Measurements from ENCODE around the gene KCNIP4. TPM values are rescaled to one million over a fixed set of nuclear protein-coding genes. Genes with fewer than 3 reads are reported as not detected.
"Not testable (repeated sequence)": the region's sequence is repeated elsewhere in the genome, so short reads cannot be mapped to it uniquely, and the experiment has no call there.

KCNIP4 gene
- polyA plus RNA-seq, 4 donors = 1.3 to 3.7 TPM; not detected in 2

DNA sequence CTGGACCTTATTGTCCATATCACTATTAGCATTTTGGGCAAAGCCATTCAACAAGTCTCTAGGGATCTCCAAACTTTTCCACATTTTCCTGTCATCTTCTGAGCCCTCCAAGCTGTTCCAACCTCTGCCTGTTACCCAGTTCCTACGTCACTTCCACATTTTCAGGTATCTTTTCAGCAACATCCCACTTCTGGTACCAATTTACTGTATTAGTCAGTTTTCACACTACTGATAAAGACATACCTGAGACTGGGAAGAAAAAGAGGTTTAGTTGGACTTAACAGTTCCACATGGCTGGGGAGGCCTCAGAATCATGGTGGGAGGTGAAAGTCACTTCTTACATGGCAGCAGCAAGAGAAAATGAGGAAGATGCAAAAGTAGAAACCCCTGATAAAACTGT is 1165.4 kb downstream of the KCNIP4 start:
- 88 to 91% (median 90%) methylated on average over 1 of the region's 1 CpG for WGBS, 3 donors
- not testable (repeated sequence) for FAIRE-seq; H3K9me3 ChIP-seq (ENCODE audit: control insufficient read depth in 2 of 2, insufficient read depth in 1 of 2, low read depth in 1 of 2, low read length in 1 of 2)

DNA sequence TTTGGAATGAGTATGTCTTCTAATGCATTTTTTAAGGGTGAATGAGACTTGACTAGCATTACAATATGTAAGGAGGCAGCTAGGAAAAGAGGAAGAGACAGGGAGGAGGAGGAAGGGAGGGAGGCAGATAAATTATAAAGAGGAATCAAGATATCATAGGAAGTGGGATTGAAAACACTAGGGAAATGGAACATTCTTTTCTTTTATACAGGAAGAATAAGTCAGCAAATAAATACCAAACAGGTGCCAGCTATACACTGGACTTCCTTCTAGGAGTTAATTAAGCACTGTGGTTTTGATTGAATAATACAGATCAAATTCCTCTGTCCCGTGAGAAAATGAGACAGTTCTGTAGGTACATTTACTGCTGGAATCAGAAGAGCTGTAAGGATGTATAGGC is 1169.7 kb downstream of the KCNIP4 start:
- Histone ChIP-seq H3K36me3 (ENCODE audit: control insufficient read depth in 3 of 3, insufficient read depth in 2 of 3, low read depth in 1 of 3, low read length in 3 of 3) (no peaks in the 10 kb centered on the region), H3K9me3 (ENCODE audit: control insufficient read depth in 2 of 2, insufficient read depth in 1 of 2, low read depth in 1 of 2, low read length in 1 of 2) (peaks cover 0 to 3% of the 10 kb centered on the region in 2 donors), H3K27me3 (ENCODE audit: control insufficient read depth in 3 of 3, insufficient read depth in 3 of 3, low read length in 3 of 3) (no peaks in the 10 kb centered on the region), H3K4me1 (ENCODE audit: control insufficient read depth in 3 of 3, insufficient read depth in 2 of 3, low read depth in 1 of 3, low read length in 2 of 3) (no peaks in the 10 kb centered on the region), H3K27ac (ENCODE audit: low read depth in 1 of 3, low read length in 2 of 3) (no peak overlapping the region), H3K4me3 (ENCODE audit: low read depth in 1 of 3, low read length in 3 of 3) (no peak overlapping the region)
- FAIRE-seq (no peak), DNase-seq (no peak)
- 50 to 73% (median 56%) methylated on average over 1 of the region's 1 CpG for WGBS, 3 donors

More for the DNA sequence above, 1165.4 kb downstream of the KCNIP4 start:
- DNase-seq; H3K27ac ChIP-seq (ENCODE audit: low read depth in 1 of 3, low read length in 2 of 3); H3K4me3 ChIP-seq (ENCODE audit: low read depth in 1 of 3, low read length in 3 of 3); H3K36me3 ChIP-seq (ENCODE audit: control insufficient read depth in 3 of 3, insufficient read depth in 2 of 3, low read depth in 1 of 3, low read length in 3 of 3); H3K4me1 ChIP-seq (ENCODE audit: control insufficient read depth in 3 of 3, insufficient read depth in 2 of 3, low read depth in 1 of 3, low read length in 2 of 3); H3K27me3 ChIP-seq (ENCODE audit: control insufficient read depth in 3 of 3, insufficient read depth in 3 of 3, low read length in 3 of 3): not testable (repeated sequence)

- Histone ChIP-seq H3K9me3 (ENCODE audit: control insufficient read depth in 2 of 2, insufficient read depth in 1 of 2, low read depth in 1 of 2, low read length in 1 of 2) (no peaks in the 10 kb centered on the region), H3K4me1 (ENCODE audit: control insufficient read depth in 3 of 3, insufficient read depth in 2 of 3, low read depth in 1 of 3, low read length in 2 of 3) (peaks cover 0 to 3% (median 0%) of the 10 kb centered on the region in 3 donors), H3K36me3 (ENCODE audit: control insufficient read depth in 3 of 3, insufficient read depth in 2 of 3, low read depth in 1 of 3, low read length in 3 of 3) (no peaks in the 10 kb centered on the region), H3K27ac (ENCODE audit: low read depth in 1 of 3, low read length in 2 of 3) (no peak overlapping the region), H3K27me3 (ENCODE audit: control insufficient read depth in 3 of 3, insufficient read depth in 3 of 3, low read length in 3 of 3) (no peaks in the 10 kb centered on the region), H3K4me3 (ENCODE audit: low read depth in 1 of 3, low read length in 3 of 3) (no peak overlapping the region)
- peak; percentile 37 to 60 for DNase-seq
- no peak for FAIRE-seq
- WGBS, 3 donors = 31 to 35% (median 34%) methylated on average over 14 of the region's 14 CpGs
Observed at GRCh38 chr4:20773144-20773997, 1175.2 kb downstream of the KCNIP4 start.

GRCh38 chr4:20764366-20764992 is 1184.1 kb downstream of the KCNIP4 start:
- no peak for FAIRE-seq
- DNase-seq = no peak
- Histone ChIP-seq H3K4me1 (ENCODE audit: control insufficient read depth in 3 of 3, insufficient read depth in 2 of 3, low read depth in 1 of 3, low read length in 2 of 3) (no peaks in the 10 kb centered on the region), H3K36me3 (ENCODE audit: control insufficient read depth in 3 of 3, insufficient read depth in 2 of 3, low read depth in 1 of 3, low read length in 3 of 3) (no peaks in the 10 kb centered on the region), H3K27ac (ENCODE audit: low read depth in 1 of 3, low read length in 2 of 3) (no peak overlapping the region), H3K9me3 (ENCODE audit: control insufficient read depth in 2 of 2, insufficient read depth in 1 of 2, low read depth in 1 of 2, low read length in 1 of 2) (no peaks in the 10 kb centered on the region), H3K4me3 (ENCODE audit: low read depth in 1 of 3, low read length in 3 of 3) (no peak overlapping the region), H3K27me3 (ENCODE audit: control insufficient read depth in 3 of 3, insufficient read depth in 3 of 3, low read length in 3 of 3) (no peaks in the 10 kb centered on the region)
- WGBS, 3 donors = 79 to 90% (median 86%) methylated on average over 13 of the region's 13 CpGs

DNA sequence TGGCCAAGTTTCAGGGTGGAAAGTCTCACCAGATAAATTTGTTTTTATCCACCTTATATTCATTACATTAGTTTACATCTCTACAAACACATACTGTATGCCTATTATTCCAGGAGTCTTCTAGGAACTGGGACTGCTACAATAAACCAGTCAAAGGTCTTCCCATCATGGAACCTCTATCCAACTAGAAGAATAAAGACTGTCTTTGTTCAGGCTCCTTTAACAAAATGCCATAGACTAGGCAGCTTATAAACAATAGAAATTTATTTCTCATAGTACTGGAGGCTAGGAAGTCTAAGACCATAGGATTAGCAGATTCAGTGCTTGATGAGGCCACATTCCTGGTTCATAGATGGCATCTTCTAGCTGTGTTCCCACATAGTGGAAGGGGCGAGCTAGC is 1186.7 kb downstream of the KCNIP4 start:
- Histone ChIP-seq H3K27ac (ENCODE audit: low read depth in 1 of 3, low read length in 2 of 3) (no peak overlapping the region), H3K4me1 (ENCODE audit: control insufficient read depth in 3 of 3, insufficient read depth in 2 of 3, low read depth in 1 of 3, low read length in 2 of 3) (no peaks in the 10 kb centered on the region), H3K9me3 (ENCODE audit: control insufficient read depth in 2 of 2, insufficient read depth in 1 of 2, low read depth in 1 of 2, low read length in 1 of 2) (no peaks in the 10 kb centered on the region), H3K36me3 (ENCODE audit: control insufficient read depth in 3 of 3, insufficient read depth in 2 of 3, low read depth in 1 of 3, low read length in 3 of 3) (no peaks in the 10 kb centered on the region), H3K27me3 (ENCODE audit: control insufficient read depth in 3 of 3, insufficient read depth in 3 of 3, low read length in 3 of 3) (no peaks in the 10 kb centered on the region), H3K4me3 (ENCODE audit: low read depth in 1 of 3, low read length in 3 of 3) (no peak overlapping the region)
- 94 to 98% (median 95%) methylated on average over 1 of the region's 1 CpG for WGBS, 3 donors
- no peak for FAIRE-seq
- DNase-seq = no peak

DNA sequence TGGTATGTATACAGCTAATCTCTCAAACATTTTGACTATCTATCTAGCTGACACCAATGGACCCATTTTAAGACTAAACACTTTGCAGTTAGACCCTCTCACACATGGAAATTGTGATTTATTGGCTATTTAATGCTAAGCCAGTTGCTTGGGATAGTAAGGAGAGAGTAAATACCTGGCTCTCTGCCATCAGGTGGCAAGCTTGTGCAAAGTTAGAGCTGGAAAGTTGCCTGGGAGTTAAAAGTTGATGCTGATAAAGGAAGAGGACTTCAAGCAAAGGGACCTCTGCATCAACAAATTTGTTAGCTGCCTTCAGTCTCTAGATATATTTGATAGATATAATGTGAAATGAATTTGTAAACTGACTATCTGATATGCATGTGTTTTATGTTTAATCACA is 1187.2 kb downstream of the KCNIP4 start:
- Histone ChIP-seq H3K27ac (ENCODE audit: low read depth in 1 of 3, low read length in 2 of 3) (no peak overlapping the region), H3K4me1 (ENCODE audit: control insufficient read depth in 3 of 3, insufficient read depth in 2 of 3, low read depth in 1 of 3, low read length in 2 of 3) (no peaks in the 10 kb centered on the region), H3K4me3 (ENCODE audit: low read depth in 1 of 3, low read length in 3 of 3) (no peak overlapping the region), H3K9me3 (ENCODE audit: control insufficient read depth in 2 of 2, insufficient read depth in 1 of 2, low read depth in 1 of 2, low read length in 1 of 2) (no peaks in the 10 kb centered on the region), H3K27me3 (ENCODE audit: control insufficient read depth in 3 of 3, insufficient read depth in 3 of 3, low read length in 3 of 3) (no peaks in the 10 kb centered on the region), H3K36me3 (ENCODE audit: control insufficient read depth in 3 of 3, insufficient read depth in 2 of 3, low read depth in 1 of 3, low read length in 3 of 3) (no peaks in the 10 kb centered on the region)
- FAIRE-seq (no peak), DNase-seq (no peak)

DNA sequence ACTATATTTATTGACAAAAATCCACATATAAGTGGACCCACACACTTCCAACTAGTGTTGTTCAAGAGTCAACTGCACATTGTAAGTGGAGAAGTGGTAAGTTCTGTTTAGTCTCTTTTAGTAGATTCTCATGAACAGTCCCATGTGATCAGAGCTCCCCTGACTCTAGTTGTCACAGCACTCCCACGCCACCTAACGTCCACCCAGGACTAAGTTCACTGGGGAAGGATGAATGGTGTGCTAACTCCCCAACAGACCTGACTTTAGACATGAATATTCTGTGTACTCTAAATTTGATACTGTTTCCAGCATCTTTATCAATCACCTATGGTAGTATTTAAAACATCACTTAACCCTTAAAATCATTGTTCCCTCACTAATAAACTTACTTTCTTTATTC is 1188.5 kb downstream of the KCNIP4 start:
- Histone ChIP-seq H3K9me3 (ENCODE audit: control insufficient read depth in 2 of 2, insufficient read depth in 1 of 2, low read depth in 1 of 2, low read length in 1 of 2) (no peaks in the 10 kb centered on the region), H3K4me1 (ENCODE audit: control insufficient read depth in 3 of 3, insufficient read depth in 2 of 3, low read depth in 1 of 3, low read length in 2 of 3) (no peaks in the 10 kb centered on the region), H3K36me3 (ENCODE audit: control insufficient read depth in 3 of 3, insufficient read depth in 2 of 3, low read depth in 1 of 3, low read length in 3 of 3) (no peaks in the 10 kb centered on the region), H3K27me3 (ENCODE audit: control insufficient read depth in 3 of 3, insufficient read depth in 3 of 3, low read length in 3 of 3) (no peaks in the 10 kb centered on the region), H3K4me3 (ENCODE audit: low read depth in 1 of 3, low read length in 3 of 3) (no peak overlapping the region), H3K27ac (ENCODE audit: low read depth in 1 of 3, low read length in 2 of 3) (no peak overlapping the region)
- WGBS, 3 donors = 76 to 83% (median 82%) methylated on average over 2 of the region's 2 CpGs
- DNase-seq = no peak
- no peak for FAIRE-seq

GRCh38 chr4:20754036-20754435 is 1194.5 kb downstream of the KCNIP4 start:
- H3K36me3 ChIP-seq (ENCODE audit: control insufficient read depth in 3 of 3, insufficient read depth in 2 of 3, low read depth in 1 of 3, low read length in 3 of 3) = no peaks in the 10 kb centered on the region
- WGBS, 3 donors = 50 to 65% (median 64%) methylated on average over 1 of the region's 1 CpG

More at GRCh38 chr4:20754036-20754435, 1194.5 kb downstream of the KCNIP4 start:
- FAIRE-seq = no peak
- no peak overlapping the region for H3K4me3 ChIP-seq (ENCODE audit: low read depth in 1 of 3, low read length in 3 of 3)
- no peak overlapping the region for H3K27ac ChIP-seq (ENCODE audit: low read depth in 1 of 3, low read length in 2 of 3)
- H3K4me1 ChIP-seq (ENCODE audit: control insufficient read depth in 3 of 3, insufficient read depth in 2 of 3, low read depth in 1 of 3, low read length in 2 of 3) = no peaks in the 10 kb centered on the region
- no peaks in the 10 kb centered on the region for H3K9me3 ChIP-seq (ENCODE audit: control insufficient read depth in 2 of 2, insufficient read depth in 1 of 2, low read depth in 1 of 2, low read length in 1 of 2)
- DNase-seq = no peak
- H3K27me3 ChIP-seq (ENCODE audit: control insufficient read depth in 3 of 3, insufficient read depth in 3 of 3, low read length in 3 of 3) = no peaks in the 10 kb centered on the region
